HG03521 (cell line): ENCODE data around the gene FMN1.

Experiments
- ATAC-seq: cut with Tn5 transposase; IDR thresholded peaks from one replicate; pipeline ENCODE4 v1.9.1; 2021; ENCODE audit warnings: mild to moderate bottlenecking, moderate library complexity; ENCODE audit not compliant: unreplicated experiment

FMN1 gene

GRCh38 chr15:32716216-32716914 lies 478.1 kb downstream of the FMN1 start:
- no peak for ATAC-seq
